SU-DHL-6 (cell line): Measurements from ENCODE around the gene WNT1.
A peak's percentile ranks its signal among the peaks of the same experiment; 100 is the strongest.

Experiments
- H2AFZ ChIP-seq: fragments of 200-600 bp; sonication (generic); 2 replicates; pipeline ENCODE4 v1.6.1; 2014; ENCODE audit warnings: low read depth, mild to moderate bottlenecking, moderate library complexity, mixed read lengths, antibody characterized with exemption, low read length; ENCODE audit not compliant: severe bottlenecking
- H3F3A ChIP-seq: fragments of 200-600 bp; shearing (Covaris generic); 2 replicates; pipeline ENCODE4 v1.6.0; 2016; ENCODE audit warnings: antibody characterized with exemption, mild to moderate bottlenecking; ENCODE audit not compliant: insufficient read depth
- H3K27ac ChIP-seq: fragments of 200-600 bp; sonication (generic); 2 replicates; pipeline ENCODE4 v1.5.1; 2016; ENCODE audit warnings: low read depth, mild to moderate bottlenecking, low read length, moderate library complexity, mixed read lengths
- H3K27me3 ChIP-seq: fragments of 200-600 bp; sonication (generic), shearing (Covaris generic); 2 replicates; pipeline ENCODE4 v1.6.0; 2014; ENCODE audit warnings: mild to moderate bottlenecking, low read length
- H3K36me3 ChIP-seq: fragments of 200-600 bp; sonication (generic); 2 replicates; pipeline ENCODE4 v1.6.1; 2014; ENCODE audit warnings: mild to moderate bottlenecking, low read length, mixed read lengths
- H3K4me2 ChIP-seq: fragments of 300-600, 200-600 bp; shearing (Covaris generic), sonication (generic); 2 replicates; pipeline ENCODE4 v1.6.0; 2014; ENCODE audit warnings: low read length, low read depth, mild to moderate bottlenecking; ENCODE audit not compliant: poor library complexity, severe bottlenecking
- H3K4me3 ChIP-seq: fragments of 200-600 bp; sonication (generic); 2 replicates; pipeline ENCODE4 v1.5.1; 2014; ENCODE audit warnings: antibody characterized with exemption, low read length, mild to moderate bottlenecking, mixed read lengths; ENCODE audit not compliant: insufficient read depth, poor library complexity, severe bottlenecking
- H3K79me2 ChIP-seq: fragments of 200-600 bp; sonication (generic); 2 replicates; pipeline ENCODE4 v1.6.1; 2014; ENCODE audit warnings: mild to moderate bottlenecking, low read length, moderate library complexity; ENCODE audit not compliant: insufficient read depth
- H3K9ac ChIP-seq: fragments of 200-600 bp; sonication (generic); 2 replicates; pipeline ENCODE4 v1.7.0; 2014; ENCODE audit warnings: mild to moderate bottlenecking, low read length
- H3K9me2 ChIP-seq: fragments of 200-600 bp; sonication (generic); replicated peaks from 2 replicates; pipeline ENCODE4 v1.6.1; 2014; ENCODE audit warnings: low read length; ENCODE audit not compliant: insufficient read depth
- H3K9me3 ChIP-seq: fragments of 200-600 bp; sonication (generic); 2 replicates; pipeline ENCODE4 v1.6.1; 2014; ENCODE audit warnings: low read length, mixed read lengths; ENCODE audit not compliant: insufficient read depth
- H4K20me1 ChIP-seq: fragments of 200-600 bp; sonication (generic); 2 replicates; pipeline ENCODE4 v1.6.1; 2014; ENCODE audit warnings: low read depth, mild to moderate bottlenecking, antibody characterized with exemption, low read length, moderate library complexity, mixed read lengths
- EZH2phosphoT487 ChIP-seq: fragments of 200-600 bp; sonication (generic), shearing (Covaris generic); conservative IDR thresholded peaks from 2 replicates; pipeline ENCODE4 v1.6.1; 2018; ENCODE audit warnings: mild to moderate bottlenecking, antibody characterized with exemption, low read length, moderate library complexity, mixed read lengths
- TF ChIP-seq, protein P1 (sequence below): fragments of 200-600 bp; sonication (generic); IDR thresholded peaks from one replicate; pipeline ENCODE4 v1.5.1; 2017; ENCODE audit warnings: antibody characterized with exemption, mild to moderate bottlenecking, low read length, moderate library complexity; ENCODE audit not compliant: insufficient read depth, poor library complexity, severe bottlenecking

WNT1 gene

DNA sequence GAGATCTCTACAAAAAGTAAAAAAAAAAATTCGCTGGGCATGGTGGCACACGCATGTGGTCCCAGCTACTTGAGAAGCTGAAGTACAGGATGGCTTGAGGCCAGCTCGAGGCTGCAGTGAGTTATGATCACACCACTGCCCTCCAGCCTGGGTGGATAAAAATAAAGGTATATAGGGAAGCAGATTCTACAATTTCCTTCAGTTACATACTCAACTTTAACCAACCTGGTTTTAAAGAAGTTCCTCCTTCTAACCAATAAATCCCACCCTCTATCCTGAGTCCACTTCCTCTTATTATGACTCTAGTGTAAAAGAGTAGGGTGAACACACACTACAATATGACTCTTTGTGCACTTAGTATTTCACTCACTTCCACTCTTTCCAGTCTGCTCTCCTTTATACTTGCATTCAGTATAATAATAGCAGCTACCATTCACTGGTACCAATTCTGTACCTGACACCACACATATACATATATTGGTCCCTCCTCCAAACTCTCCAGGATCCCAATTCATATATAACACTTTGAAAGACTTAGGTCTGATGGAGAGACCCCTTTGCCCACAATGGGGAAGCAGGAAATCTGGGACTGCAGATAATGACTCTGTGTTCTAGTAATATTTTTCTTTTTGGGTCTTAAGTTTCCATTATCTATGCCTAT lies 23.2 kb upstream of the WNT1 start:
- no peak overlapping the region for H2AFZ ChIP-seq
- H3K27ac ChIP-seq, result no peak overlapping the region
- H3K27me3 ChIP-seq, result no peaks in the 10 kb centered on the region
- H3K9me3 ChIP-seq, result no peaks in the 10 kb centered on the region
- H4K20me1 ChIP-seq, result no peaks in the 10 kb centered on the region
- no peaks in the 10 kb centered on the region for H3K9me2 ChIP-seq
- H3K79me2 ChIP-seq, result peaks cover 55% of the 10 kb centered on the region
- H3K4me3 ChIP-seq, result no peak overlapping the region
- H3K9ac ChIP-seq, result no peak overlapping the region
- no peaks in the 10 kb centered on the region for H3K36me3 ChIP-seq
- TF ChIP-seq, protein P1, sequence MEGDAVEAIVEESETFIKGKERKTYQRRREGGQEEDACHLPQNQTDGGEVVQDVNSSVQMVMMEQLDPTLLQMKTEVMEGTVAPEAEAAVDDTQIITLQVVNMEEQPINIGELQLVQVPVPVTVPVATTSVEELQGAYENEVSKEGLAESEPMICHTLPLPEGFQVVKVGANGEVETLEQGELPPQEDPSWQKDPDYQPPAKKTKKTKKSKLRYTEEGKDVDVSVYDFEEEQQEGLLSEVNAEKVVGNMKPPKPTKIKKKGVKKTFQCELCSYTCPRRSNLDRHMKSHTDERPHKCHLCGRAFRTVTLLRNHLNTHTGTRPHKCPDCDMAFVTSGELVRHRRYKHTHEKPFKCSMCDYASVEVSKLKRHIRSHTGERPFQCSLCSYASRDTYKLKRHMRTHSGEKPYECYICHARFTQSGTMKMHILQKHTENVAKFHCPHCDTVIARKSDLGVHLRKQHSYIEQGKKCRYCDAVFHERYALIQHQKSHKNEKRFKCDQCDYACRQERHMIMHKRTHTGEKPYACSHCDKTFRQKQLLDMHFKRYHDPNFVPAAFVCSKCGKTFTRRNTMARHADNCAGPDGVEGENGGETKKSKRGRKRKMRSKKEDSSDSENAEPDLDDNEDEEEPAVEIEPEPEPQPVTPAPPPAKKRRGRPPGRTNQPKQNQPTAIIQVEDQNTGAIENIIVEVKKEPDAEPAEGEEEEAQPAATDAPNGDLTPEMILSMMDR, result no peak
- TF ChIP-seq EZH2phosphoT487, result no peak
- peaks cover 8% of the 10 kb centered on the region for H3F3A ChIP-seq
- peak overlapping the region; percentile 84 for H3K4me2 ChIP-seq

DNA sequence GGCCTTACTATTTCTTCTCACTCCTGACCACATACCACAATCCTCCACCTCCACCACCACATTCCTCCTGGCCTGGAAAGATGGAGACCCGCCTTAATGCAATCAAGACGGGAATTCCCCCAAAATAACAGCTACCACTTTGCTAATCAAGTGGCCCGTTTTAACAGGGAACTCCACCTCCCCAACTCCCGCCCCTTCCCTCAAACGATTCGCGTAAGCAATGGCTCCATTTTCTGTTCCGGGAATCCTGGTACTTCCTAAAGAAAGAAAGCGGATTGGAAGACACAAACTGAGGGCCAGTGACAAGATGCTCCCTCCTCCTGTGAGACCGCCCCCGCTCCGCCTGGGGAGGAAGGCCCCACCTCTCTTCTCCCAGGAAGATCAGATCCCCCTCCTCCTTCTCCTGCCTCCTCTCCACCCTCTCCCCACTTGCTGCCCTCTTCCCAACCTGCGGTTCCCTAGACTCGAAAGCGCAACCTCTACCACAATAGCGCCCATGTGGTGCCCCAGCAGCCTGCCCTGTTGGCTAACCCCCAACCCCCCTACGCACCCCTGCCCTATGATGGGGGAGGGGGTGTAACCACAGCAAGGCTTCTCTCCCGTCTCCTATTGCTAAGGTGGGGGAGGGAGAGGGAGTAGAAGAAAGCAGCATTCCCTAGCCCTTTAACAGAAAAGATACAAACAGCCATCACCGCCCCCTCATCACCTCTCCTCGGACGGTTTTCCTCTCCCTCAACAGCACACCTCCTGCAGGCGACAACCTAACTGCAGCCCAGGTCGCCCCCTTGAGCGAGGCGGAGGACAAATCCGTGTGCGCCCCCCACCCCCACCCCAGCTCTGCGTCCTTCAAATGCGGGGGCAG lies 21.6 kb upstream of the WNT1 start:
- peaks cover 47% of the 10 kb centered on the region for H3K79me2 ChIP-seq
- H3K9ac ChIP-seq, result peak overlapping the region; percentile 77
- H3K9me3 ChIP-seq, result no peaks in the 10 kb centered on the region
- H3K4me3 ChIP-seq, result peak overlapping the region; percentile 81
- peak overlapping the region; percentile 46; the same call in 1 of the 2 replicates for H3K27ac ChIP-seq
- H3K9me2 ChIP-seq, result no peaks in the 10 kb centered on the region
- peak overlapping the region; percentile 84 for H3K4me2 ChIP-seq
- peaks cover 8% of the 10 kb centered on the region for H3F3A ChIP-seq
- H4K20me1 ChIP-seq, result no peaks in the 10 kb centered on the region
- no peaks in the 10 kb centered on the region for H3K36me3 ChIP-seq
- no peaks in the 10 kb centered on the region for H3K27me3 ChIP-seq
- peak overlapping the region; percentile 78 for H2AFZ ChIP-seq
- TF ChIP-seq, protein P1, result no peak
- no peak for TF ChIP-seq EZH2phosphoT487

DNA sequence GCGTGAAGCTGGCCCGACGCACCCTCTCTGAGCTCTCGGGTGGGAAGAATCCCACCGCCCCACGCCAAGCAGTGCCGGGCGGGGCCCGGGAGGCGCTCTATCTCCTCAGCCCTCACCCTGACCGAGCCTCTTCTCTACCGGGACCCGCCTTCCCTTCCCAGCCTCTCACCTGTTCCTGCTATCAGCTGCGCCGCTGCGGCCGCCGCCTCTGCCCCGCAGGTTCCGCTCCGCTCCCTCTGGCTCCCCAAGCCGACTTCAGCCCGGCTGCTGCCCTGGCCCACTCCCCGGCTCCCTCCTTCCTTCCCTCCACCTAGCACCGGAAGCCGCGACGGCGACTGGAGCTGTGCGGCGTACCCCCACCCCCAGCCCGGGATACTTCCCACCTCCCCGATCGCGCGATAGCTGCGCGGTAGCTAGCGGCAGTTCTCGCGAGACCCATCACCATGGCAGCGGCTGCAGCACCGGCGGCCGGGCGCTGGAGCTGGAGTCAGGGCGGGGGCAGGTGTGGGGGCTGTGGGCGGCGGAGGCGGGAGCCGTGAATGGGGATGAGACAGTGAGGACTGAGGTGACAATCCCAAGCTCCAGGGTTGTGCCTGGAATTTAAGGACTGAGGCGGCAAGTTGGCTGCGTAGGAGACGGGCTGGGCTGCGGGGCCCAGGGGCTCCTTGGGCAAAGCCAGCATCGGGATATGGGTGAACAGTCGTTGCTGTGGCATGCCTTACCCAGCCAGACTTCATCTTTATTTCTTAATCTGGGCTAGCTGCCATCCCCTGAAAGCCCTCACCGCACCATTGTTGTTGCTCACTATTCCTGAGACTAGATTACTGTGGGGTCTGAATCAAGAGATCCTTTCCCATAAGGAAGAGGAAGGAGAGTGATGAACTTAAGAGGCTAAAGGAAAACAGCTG lies 20.7 kb upstream of the WNT1 start, which contains the start of gene ARF3:
TSS of gene ARF3 (minus strand) at position 347 of the 908 bp plus-strand sequence. CDS start 16,392 bp downstream, outside the sequence.
- Histone ChIP-seq H3K27ac (peak within 1 kb of the TSS; percentile 46), H3K36me3 (no peaks in the 10 kb centered on the region)
- no peak for TF ChIP-seq EZH2phosphoT487
- TF ChIP-seq, protein P1, result no peak

More for the DNA sequence above, 20.7 kb upstream of the WNT1 start, which contains the start of gene ARF3:
- no peaks in the 10 kb centered on the region for H3K9me3 ChIP-seq
- no peaks in the 10 kb centered on the region for H3K9me2 ChIP-seq
- peak within 1 kb of the TSS; percentile 81 for H3K4me3 ChIP-seq
- H3K27me3 ChIP-seq, result no peaks in the 10 kb centered on the region
- H3K79me2 ChIP-seq, result peaks cover 43% of the 10 kb centered on the region
- H3K4me2 ChIP-seq, result peak within 1 kb of the TSS; percentile 84
- peak within 1 kb of the TSS; percentile 78 for H2AFZ ChIP-seq
- no peaks in the 10 kb centered on the region for H4K20me1 ChIP-seq
- H3K9ac ChIP-seq, result peak within 1 kb of the TSS; percentile 77
- H3F3A ChIP-seq, result peaks cover 8% of the 10 kb centered on the region
